GM12878 (cell line): ENCODE results near the gene MKRN2. TPM values are rescaled to one million over a fixed set of nuclear protein-coding genes. Genes with fewer than 3 reads are reported as not detected.

Source experiments
- ATAC-seq: fragments of 200-7000 bp; cut with Tn5 transposase; 3 replicates; pipeline ENCODE4 v1.9.1; 2020; ENCODE audit warnings: mild to moderate bottlenecking, moderate library complexity
- BruUV-seq: library from RNA; stranded (reverse); fragments of 400-500 nt; replicated peaks from 2 replicates; lab custom pipeline; 2021; lab: Mats Ljungman, UMichigan
- CTCF ChIA-PET: fragments of 300-600 bp; sonication (Branson Sonifier 250); formaldehyde crosslinking; extraction: SDS; loops from one replicate; lab custom pipeline; 2021; ENCODE audit warnings: inconsistent platforms; lab: Yijun Ruan, JAX
- POLR2A ChIA-PET: fragments of 350-600 bp; formaldehyde crosslinking; extraction: SDS; loops from one replicate; lab custom pipeline; 2021; ENCODE audit warnings: inconsistent platforms; lab: Charles Lee
- RAD21 ChIA-PET: fragments of 300-600 bp; sonication (Branson Sonifier 250); formaldehyde crosslinking; loops from one replicate; lab custom pipeline; 2023; ENCODE audit warnings: antibody characterized with exemption; ENCODE audit not compliant: unreplicated experiment; lab: Charles Lee
- SMC1A ChIA-PET: fragments of 300-600 bp; sonication (Branson Sonifier 250); formaldehyde crosslinking; loops from one replicate; lab custom pipeline; 2023; ENCODE audit not compliant: unreplicated experiment, uncharacterized antibody; lab: Charles Lee
- DNase-seq: peaks from one replicate; pipeline ENCODE4 v3.0.0-alpha.2; 2011; ENCODE audit warnings: low read depth, low spot score
- FAIRE-seq: peaks from 3 replicates; lab custom pipeline; 2011; peaks lifted over from hg19 to GRCh38; lab: Jason Lieb, UNC
- H2AFZ ChIP-seq: 2 replicates; pipeline ENCODE4 v1.6.0; 2011; ENCODE audit warnings: low read depth, low read length, control low read depth; ENCODE audit not compliant: control insufficient read depth
- H3K27ac ChIP-seq: 2 replicates; pipeline ENCODE4 v1.5.1; 2011; ENCODE audit warnings: control low read depth; ENCODE audit not compliant: control insufficient read depth, insufficient read depth
- H3K27me3 ChIP-seq, 2 experiments: replicated peaks in 1 of 2; 2 replicates each; pipeline versions ENCODE4 v1.6.0 to v1.6.1; 2011; ENCODE audit warnings: low read length in 1 of 2; ENCODE audit not compliant: control insufficient read depth in 2 of 2, insufficient read depth in 2 of 2
- H3K36me3 ChIP-seq, 2 experiments: 2 replicates each; pipeline ENCODE4 v1.5.1; 2011; ENCODE audit warnings: low read length in 1 of 2; ENCODE audit not compliant: control insufficient read depth in 2 of 2, insufficient read depth in 2 of 2
- H3K4me1 ChIP-seq: 2 replicates; pipeline ENCODE4 v1.6.1; 2011; ENCODE audit warnings: mild to moderate bottlenecking, low read length, moderate library complexity, mixed read lengths; ENCODE audit not compliant: control insufficient read depth, insufficient read depth
- H3K4me2 ChIP-seq: 2 replicates; pipeline ENCODE4 v1.6.0; 2011; ENCODE audit warnings: control low read depth; ENCODE audit not compliant: control insufficient read depth, insufficient read depth
- H3K4me3 ChIP-seq: fragments of 200-600 bp; sonication (generic); 2 replicates; pipeline ENCODE4 v1.5.1; 2016
- H3K79me2 ChIP-seq: 2 replicates; pipeline ENCODE4 v1.6.0; 2011; ENCODE audit warnings: low read length; ENCODE audit not compliant: control insufficient read depth, insufficient read depth
- H3K9ac ChIP-seq: 2 replicates; pipeline ENCODE4 v1.8.0; 2011; ENCODE audit warnings: low read length, control low read depth, mixed read lengths; ENCODE audit not compliant: control insufficient read depth, insufficient read depth
- H3K9me3 ChIP-seq: replicated peaks from 3 replicates; pipeline ENCODE4 v1.5.1; 2011; ENCODE audit warnings: mild to moderate bottlenecking, low read length; ENCODE audit not compliant: control insufficient read depth, insufficient read depth
- H4K20me1 ChIP-seq: 2 replicates; pipeline ENCODE4 v1.6.0; 2011; ENCODE audit not compliant: control insufficient read depth, insufficient read depth
- NFYB ChIP-seq: IDR thresholded peaks from 2 replicates; pipeline ENCODE4 v1.6.1; 2011; ENCODE audit warnings: low read depth, mild to moderate bottlenecking, low read length, improper control_type of control experiment, moderate library complexity; ENCODE audit not compliant: insufficient read depth
- POLR2AphosphoS2 ChIP-seq: IDR thresholded peaks from 2 replicates; pipeline ENCODE4 v1.6.1; 2011; ENCODE audit warnings: low read depth, mild to moderate bottlenecking, low read length, improper control_type of control experiment, moderate library complexity
- RCOR1 ChIP-seq: conservative IDR thresholded peaks from 2 replicates; pipeline ENCODE4 v1.6.1; 2012; ENCODE audit warnings: low read depth, low read length, improper control_type of control experiment
- SIN3A ChIP-seq: IDR thresholded peaks from 2 replicates; pipeline ENCODE4 v1.6.1; 2012; ENCODE audit warnings: low read depth, low read length, improper control_type of control experiment
- SREBF2 ChIP-seq: IDR thresholded peaks from 2 replicates; pipeline ENCODE4 v1.6.1; 2012; ENCODE audit warnings: mild to moderate bottlenecking, low read length
- ZNF274 ChIP-seq: IDR thresholded peaks from one replicate; pipeline ENCODE4 v1.8.0; 2011; ENCODE audit not compliant: insufficient read length, insufficient read depth
- WGBS: methylation state at CpG from one replicate; pipeline ENCODE4 v1.1.6; 2016; ENCODE audit warnings: low lambda C conversion rate; ENCODE audit not compliant: insufficient replicate concordance, insufficient coverage; ENCODE audit errors: missing lambda C conversion rate; 5-methylcytosine and 5-hydroxymethylcytosine counted together
- in situ Hi-C: fragments of 300-500 bp; cut with MboI; formaldehyde crosslinking; loops from 9 replicates; pipeline ENCODE4 v1.14.3; 2018; ENCODE audit warnings: mixed read lengths
- intact Hi-C: fragments of 100-400 bp; cut with micrococcal nuclease; formaldehyde crosslinking; loops from one replicate; pipeline ENCODE4 v1.14.2; 2022; ENCODE audit not compliant: unreplicated experiment
- polyA plus RNA-seq, 11 experiments: library from polyadenylated mRNA; depleted of rRNA in 4 of 11; unstranded in 6 of 11; stranded (reverse) in 5 of 11; fragments of >200 nt; fragmentation: Nextera tagmentation in 4 of 11; fragmentation: Illumina TruSeq in 1 of 11; extraction: Ambion mirVana in 4 of 11; extraction: Trizol in 1 of 11; gene quantifications; 1 replicate in 1 of 11; 2 replicates in 10 of 11; pipeline versions ENCODE4 v1.2.1 to v1.2.3, GENCODE V29; 2011 to 2016; ENCODE audit warnings: inconsistent platforms in 2 of 11, missing spikeins in 2 of 11, low read depth in 1 of 11
- total RNA-seq, 4 experiments: library from RNA; depleted of rRNA in 3 of 4; stranded (reverse); fragments of >200 nt in 3 of 4; fragmentation: Illumina TruSeq in 1 of 4; extraction: Trizol in 1 of 4; gene quantifications; 2 replicates each; pipeline versions ENCODE4 v1.2.1 to v1.2.3, GENCODE V29; 2013 to 2021
- TF ChIP-seq, protein P1 (sequence below): fragments of 450-650 bp; IDR thresholded peaks from 2 replicates; pipeline ENCODE4 v1.6.1; 2017; ENCODE audit warnings: borderline replicate concordance

MKRN2 gene
- total and polyA plus RNA-seq, 10 of the 15 experiments (the other 5 are each of a cell fraction or from before 2014, with no cell fraction given), result 15.4 to 40.7 (median 34.4) TPM

DNA sequence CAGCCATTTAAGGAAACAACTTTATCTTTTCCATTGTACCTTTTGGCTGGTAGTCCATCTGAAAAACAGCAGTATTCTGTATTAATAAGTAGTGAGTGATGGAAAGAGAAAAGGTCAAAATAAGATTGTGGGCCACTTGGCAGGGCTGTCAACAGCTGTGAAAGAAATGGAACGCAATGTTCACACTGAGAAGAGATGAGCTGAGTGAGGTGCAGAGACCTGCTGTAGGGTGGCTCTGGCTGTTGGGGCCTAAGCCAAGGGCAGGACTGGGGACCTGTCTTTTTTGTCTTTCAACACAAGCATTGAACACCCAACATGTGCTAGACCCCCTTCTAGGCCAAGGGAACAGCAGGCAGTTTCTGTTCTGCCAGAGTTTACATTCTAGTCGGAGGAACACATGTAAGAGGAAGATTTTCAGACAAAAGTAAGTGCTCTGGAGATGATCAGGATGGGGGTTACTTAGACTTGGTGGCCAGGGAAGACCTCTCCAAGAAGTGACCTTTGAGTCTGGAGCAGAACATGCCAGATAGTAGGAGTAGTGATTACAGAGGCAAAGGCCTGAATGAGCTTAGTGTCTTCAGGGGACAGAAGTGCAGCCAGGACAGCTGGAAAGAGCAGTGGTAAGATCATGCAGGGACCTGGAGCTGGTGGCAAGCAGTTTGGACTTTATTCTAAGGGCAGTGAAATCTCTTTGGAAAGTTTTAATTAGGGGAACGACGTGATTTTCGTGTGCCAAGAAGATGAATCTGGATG lies 43.0 kb upstream of the MKRN2 start:
- DNase-seq (no peak), ATAC-seq (no peak), FAIRE-seq (no peak)
- Histone ChIP-seq H3K4me3 (no peak overlapping the region), H4K20me1 (no peaks in the 10 kb centered on the region), H3K4me1 (no peaks in the 10 kb centered on the region), H3K9me3 (no peaks in the 10 kb centered on the region), H3K27ac (no peak overlapping the region), H3K9ac (no peak overlapping the region), H3K79me2 (no peaks in the 10 kb centered on the region), H3K4me2 (no peak overlapping the region), H2AFZ (no peak overlapping the region), H3K36me3 (peaks cover 0 to 10% of the 10 kb centered on the region in 2 experiments; a peak in 1 of 4 replicates), H3K27me3 (no peaks in the 10 kb centered on the region)
- intact Hi-C loops (no loop called here), in situ Hi-C loops (no loop called here)
- SMC1A ChIA-PET, result interaction anchor here (0.6 kb wide), 1 partner anchor 92 kb away, joined by 3 read pairs; no protein-coding TSS in a partner anchor
- TF ChIP-seq, protein P1, sequence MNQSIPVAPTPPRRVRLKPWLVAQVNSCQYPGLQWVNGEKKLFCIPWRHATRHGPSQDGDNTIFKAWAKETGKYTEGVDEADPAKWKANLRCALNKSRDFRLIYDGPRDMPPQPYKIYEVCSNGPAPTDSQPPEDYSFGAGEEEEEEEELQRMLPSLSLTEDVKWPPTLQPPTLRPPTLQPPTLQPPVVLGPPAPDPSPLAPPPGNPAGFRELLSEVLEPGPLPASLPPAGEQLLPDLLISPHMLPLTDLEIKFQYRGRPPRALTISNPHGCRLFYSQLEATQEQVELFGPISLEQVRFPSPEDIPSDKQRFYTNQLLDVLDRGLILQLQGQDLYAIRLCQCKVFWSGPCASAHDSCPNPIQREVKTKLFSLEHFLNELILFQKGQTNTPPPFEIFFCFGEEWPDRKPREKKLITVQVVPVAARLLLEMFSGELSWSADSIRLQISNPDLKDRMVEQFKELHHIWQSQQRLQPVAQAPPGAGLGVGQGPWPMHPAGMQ, result no peak
- TF ChIP-seq RCOR1, result no peak
- no peak for TF ChIP-seq ZNF274
- no peak for TF ChIP-seq SIN3A
- TF ChIP-seq POLR2AphosphoS2, result no peak
- TF ChIP-seq SREBF2, result no peak
- no TSS peak for BruUV-seq
- whole genome bisulfite sequencing, result 99% methylated on average over 5 of the region's 5 CpGs
- POLR2A ChIA-PET, result no interaction called here
- CTCF ChIA-PET, result no interaction called here
- RAD21 ChIA-PET, result no interaction called here

DNA sequence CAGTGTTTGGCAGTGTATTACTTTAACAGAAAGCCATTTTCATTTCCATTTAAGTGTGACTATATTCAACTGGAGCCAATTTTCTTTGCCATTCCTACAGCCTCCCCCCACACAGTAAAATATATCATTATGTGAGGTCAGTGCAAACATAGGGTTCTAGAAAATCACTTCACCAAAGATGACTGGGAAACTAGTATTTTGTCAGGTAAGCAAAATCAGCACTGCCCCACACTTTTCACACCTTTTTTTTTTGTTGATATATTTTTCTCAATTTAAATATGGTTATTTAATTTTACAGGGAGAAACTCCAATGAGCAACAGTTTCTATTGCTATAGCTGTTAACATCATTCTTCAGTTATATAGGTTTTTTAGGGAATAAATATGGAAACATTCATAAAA lies 41.3 kb upstream of the MKRN2 start:
- in situ Hi-C loops, result no loop called here
- no peaks in the 10 kb centered on the region for H3K4me1 ChIP-seq
- FAIRE-seq, result no peak
- no peak overlapping the region for H3K4me2 ChIP-seq
- BruUV-seq, result no TSS peak
- H3K4me3 ChIP-seq, result no peak overlapping the region
- ChIA-PET CTCF (no interaction called here), POLR2A (no interaction called here), SMC1A (no interaction called here), RAD21 (no interaction called here)
- H3K27me3 ChIP-seq, result no peaks in the 10 kb centered on the region
- H4K20me1 ChIP-seq, result no peaks in the 10 kb centered on the region
- H3K79me2 ChIP-seq, result no peaks in the 10 kb centered on the region
- TF ChIP-seq NFYB, result no peak
- ATAC-seq, result no peak
- peaks cover 0 to 5% of the 10 kb centered on the region in 2 experiments; a peak in 1 of 4 replicates for H3K36me3 ChIP-seq
- H3K27ac ChIP-seq, result no peak overlapping the region
- DNase-seq, result no peak
- no peak overlapping the region for H2AFZ ChIP-seq
- intact Hi-C loops, result no loop called here
- no peak overlapping the region for H3K9ac ChIP-seq
- H3K9me3 ChIP-seq, result no peaks in the 10 kb centered on the region
